Loucy (cell line): ENCODE measurements around the gene SPRED2.

Experiments
- EZH2phosphoT487 ChIP-seq: fragments of 200-600 bp; IDR thresholded peaks from 2 replicates; pipeline ENCODE4 v1.6.1; 2018; ENCODE audit warnings: antibody characterized with exemption, mild to moderate bottlenecking, moderate library complexity, borderline replicate concordance
- TF ChIP-seq, protein P1 (sequence below): fragments of 200-600 bp; sonication (generic); conservative IDR thresholded peaks from 2 replicates; pipeline ENCODE4 v1.5.1; 2014; ENCODE audit warnings: mild to moderate bottlenecking, antibody characterized with exemption, low read length

- TF ChIP-seq, protein P1, sequence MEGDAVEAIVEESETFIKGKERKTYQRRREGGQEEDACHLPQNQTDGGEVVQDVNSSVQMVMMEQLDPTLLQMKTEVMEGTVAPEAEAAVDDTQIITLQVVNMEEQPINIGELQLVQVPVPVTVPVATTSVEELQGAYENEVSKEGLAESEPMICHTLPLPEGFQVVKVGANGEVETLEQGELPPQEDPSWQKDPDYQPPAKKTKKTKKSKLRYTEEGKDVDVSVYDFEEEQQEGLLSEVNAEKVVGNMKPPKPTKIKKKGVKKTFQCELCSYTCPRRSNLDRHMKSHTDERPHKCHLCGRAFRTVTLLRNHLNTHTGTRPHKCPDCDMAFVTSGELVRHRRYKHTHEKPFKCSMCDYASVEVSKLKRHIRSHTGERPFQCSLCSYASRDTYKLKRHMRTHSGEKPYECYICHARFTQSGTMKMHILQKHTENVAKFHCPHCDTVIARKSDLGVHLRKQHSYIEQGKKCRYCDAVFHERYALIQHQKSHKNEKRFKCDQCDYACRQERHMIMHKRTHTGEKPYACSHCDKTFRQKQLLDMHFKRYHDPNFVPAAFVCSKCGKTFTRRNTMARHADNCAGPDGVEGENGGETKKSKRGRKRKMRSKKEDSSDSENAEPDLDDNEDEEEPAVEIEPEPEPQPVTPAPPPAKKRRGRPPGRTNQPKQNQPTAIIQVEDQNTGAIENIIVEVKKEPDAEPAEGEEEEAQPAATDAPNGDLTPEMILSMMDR = no peak
- no peak for TF ChIP-seq EZH2phosphoT487
Observed at GRCh38 chr2:65453916-65454315, 21.5 kb upstream of the SPRED2 start.
